Raji (cell line): ENCODE measurements around the gene SNX3.

Experiments
- POLR2A ChIP-seq: IDR thresholded peaks from 2 replicates; pipeline ENCODE4 v1.6.1; 2011; ENCODE audit warnings: low read depth, low read length, control low read depth; ENCODE audit not compliant: insufficient read depth

SNX3 gene

DNA sequence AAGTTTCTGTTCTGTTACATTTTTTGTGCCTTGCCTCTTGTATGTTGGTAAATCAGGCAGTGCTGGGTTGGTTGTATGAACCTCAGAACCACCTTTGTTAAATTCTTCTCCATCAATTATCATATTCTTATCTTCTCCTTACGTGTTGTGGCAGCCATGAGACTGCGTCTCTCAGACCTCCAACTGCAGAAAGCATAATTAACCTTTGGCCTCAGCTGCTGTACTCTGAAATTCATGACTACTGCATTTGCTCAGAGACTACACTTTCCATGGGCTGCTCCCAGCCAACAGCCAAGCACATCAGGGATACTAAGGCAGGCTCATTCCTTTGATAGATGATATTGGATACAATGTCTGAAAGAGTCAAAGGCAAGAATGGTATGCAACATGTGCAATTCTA, 15.1 kb upstream of the SNX3 start:
- no peak for TF ChIP-seq POLR2A

DNA sequence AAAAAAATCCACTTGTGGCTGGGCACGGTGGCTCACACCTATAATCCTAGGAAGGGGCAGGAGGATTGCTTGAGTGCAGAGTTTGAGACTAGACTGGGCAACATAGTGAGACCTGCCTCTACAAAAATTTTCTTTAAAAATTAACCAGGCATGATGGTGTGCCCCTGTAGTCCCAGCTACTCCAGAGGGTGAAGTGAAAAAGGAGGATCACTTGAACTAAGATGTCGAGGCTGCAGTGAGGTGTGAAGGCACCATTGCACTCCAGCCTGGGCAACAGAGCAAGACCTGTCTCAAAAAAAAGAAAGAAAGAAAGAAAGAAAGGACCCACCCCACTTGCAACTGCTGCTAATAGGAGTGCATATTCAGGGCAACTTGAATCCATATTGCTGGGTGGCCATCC, 13.7 kb upstream of the SNX3 start:
- TF ChIP-seq POLR2A, result no peak

DNA sequence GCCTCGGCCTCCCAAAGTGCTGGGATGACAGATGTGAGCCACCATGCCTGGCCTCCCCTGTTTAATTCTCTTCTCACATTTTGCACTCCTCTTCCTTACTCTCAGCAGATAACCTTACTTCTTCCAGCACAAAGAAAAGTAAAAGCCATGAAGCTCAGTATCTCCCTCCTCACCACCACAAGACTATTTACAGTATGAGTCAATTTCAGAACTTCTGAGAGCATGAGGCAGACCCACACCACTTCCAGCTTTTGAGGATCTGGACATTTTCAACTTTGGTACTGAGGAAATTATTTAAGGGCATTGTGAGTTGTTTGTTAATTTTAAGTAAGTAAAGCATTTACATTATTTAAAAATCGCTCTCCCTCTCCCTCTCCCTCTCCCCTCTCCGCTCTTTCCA, 8.0 kb upstream of the SNX3 start:
- TF ChIP-seq POLR2A, result no peak

DNA sequence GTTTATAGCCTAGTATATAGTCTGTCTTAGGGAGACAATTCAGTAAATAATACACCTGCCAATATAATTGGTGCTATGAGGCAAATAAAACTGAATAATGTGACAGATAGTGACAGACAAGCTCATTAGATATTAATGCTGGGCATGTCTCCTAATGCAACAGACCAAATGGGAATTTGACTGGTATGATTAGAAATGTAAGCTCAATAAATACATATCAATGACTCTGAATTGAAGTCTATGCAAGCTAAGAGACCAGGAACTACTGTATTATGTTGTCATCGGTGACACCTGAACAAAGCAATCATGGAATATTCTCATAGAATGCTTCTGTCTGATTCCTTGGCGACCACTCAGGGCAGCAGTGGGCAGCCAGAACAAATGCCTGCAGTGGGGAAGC, 2.5 kb upstream of the SNX3 start:
- TF ChIP-seq POLR2A, result no peak

DNA sequence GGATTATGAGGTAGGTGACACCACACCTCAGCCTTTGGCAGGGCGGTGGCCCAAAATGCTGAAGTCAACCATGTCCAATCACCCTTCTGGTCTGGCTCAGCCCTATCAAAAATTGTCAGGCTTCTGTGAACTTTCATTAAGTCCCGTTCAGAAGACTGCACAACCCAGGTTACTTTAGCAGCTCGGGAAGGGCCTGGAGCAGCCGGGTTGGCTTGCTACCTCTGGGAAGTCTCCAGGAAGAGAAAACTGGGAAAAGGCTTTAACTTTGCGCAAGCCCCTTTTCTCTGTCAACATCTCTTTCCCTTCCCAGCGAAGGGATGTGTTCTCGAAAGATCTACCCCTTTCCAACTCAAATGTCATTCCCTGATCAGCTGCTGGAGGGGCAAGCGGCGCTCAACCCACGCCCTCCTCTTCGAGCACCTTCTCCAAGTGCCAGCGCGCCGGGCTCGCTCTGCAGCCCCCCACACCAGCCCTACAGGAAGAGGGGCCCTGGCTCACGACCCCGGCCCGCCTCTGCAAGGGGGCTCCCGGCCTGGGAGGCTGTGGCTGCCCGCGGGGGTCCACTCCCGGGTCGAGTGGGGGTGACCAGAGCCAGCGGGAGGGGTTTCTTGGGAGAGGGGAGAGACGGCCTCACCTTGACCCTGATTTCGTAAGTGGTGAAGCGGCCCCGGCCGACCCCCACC, 573 bp downstream of the SNX3 start:
- no peak for TF ChIP-seq POLR2A

DNA sequence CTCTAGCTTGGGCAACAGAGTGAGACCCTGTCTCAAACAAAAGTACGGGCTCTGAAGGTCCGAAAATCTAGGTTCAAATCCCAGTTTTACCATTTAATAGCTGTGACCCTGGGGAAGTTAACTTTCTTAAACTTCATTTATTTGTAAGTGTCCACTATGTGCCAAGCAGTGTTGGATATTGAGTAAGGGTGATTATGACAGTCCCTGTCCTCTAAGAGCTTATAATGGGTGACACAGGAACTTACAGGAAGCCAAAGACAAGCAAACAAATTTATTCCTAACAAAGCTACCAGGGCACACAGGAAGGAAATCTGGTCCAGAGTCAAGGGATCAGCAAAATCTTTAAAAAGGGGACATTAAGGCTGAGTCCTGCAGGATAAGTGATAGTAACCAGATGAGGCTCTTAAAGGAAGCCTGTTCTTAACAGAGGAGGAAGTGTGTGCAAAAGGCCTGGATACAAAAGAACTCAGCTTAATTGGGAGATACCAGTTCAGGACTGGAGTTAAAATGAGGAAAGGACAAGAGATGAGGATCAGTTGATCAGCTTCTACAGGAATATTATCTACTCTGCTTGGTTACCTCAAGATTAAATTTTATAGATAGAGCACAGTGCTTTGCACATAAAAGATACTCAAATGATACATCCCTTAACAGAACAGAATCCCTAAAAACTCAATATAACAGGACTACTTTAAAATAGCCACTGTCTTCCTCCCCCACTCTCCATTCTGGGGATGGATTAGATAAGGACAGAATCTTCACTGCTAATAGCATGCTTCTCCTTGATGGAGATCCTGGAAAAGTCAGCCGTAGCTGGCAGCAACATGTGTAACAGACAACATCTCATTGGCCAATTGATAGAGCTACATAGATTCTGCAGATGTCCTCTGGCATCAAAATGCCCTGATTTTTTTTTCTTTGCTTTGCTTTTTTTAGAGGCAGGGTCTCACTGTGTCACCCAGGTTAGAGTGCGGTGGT, 6.1 kb downstream of the SNX3 start:
- no peak for TF ChIP-seq POLR2A

DNA sequence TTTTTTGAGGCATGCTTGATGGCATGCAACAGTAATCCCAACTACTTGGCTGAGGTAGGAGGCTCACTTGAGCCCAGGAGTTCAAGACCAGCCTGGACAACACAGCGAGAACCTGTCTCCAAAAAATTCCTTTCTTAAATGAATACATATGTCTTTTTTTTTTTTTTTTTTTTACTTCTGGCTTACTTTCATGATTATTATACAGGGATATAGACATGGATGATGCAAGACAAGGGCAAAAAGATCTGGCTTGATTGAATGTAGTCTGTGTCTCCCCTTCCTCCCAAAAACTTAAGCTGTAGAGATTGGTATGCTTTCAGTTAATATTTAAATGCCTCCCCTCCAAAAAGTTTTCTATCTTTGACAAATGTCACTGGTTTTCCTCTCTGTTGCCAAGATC, 7.6 kb downstream of the SNX3 start:
- TF ChIP-seq POLR2A, result no peak

DNA sequence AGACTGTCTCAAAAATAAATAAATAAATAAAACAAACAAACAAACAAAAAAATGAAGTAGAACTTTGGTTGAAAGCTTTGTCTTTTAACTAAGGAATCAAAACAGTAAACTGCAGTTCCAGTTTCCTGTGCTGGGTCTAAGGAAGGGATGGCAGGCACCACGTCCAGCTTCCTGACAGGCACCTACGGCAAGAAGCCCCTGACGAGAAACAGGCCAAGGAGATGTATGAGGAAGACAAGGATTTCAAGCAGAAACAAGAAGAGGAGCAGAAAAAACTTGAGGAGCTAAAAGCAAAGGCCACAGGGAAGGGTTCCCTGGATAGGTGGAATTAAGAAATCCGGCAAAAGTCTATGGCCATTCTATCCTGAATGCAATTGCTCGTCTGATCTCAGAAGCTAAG, 8.8 kb downstream of the SNX3 start:
- TF ChIP-seq POLR2A, result no peak

DNA sequence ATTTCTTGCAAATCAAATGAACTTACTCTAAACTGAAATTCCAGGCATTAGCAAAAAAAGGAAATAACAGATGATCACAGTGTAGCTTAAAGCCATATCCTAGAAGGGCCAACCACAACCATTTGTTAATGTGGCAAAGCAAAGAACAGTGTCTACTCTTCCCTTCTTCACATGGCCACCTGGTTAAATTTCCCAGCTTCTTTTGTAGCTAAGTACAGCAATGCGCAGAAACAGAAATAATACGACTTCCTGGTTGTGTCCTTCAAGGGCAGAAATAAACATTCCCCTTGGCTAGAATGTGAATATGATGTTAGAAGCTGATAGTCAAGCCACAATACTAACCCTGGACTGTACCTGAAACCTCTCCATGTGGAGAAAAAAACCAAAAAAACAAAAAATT, 9.6 kb downstream of the SNX3 start:
- no peak for TF ChIP-seq POLR2A

DNA sequence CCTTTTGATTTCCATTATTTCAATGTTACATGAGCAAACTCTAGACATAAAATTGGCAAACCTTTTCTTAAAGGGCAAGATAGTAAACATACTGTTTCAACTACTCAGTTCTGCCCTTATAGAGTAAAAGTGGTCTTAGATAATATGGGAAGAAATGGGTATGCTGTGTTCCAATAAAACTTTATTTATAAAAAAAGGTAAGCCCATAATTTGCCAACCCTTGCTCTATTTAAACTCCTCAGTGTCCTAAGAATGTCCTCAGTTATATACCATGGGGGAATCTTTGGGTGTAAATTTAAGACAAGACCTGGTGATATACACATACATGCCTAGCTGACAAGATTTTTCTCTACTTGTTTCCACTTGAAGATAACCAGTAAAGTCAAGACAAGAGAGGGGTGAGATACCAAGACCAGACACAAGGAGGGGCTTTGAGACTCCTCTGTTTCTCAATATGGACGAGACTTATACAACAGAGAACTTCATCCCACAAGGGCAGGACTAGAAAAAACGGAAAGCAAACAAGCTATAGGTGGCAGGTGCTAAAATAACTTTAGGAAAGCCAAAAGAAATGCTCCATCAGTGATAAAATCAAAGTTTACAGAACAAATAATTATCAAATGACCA, 10.5 kb downstream of the SNX3 start:
- TF ChIP-seq POLR2A, result no peak

DNA sequence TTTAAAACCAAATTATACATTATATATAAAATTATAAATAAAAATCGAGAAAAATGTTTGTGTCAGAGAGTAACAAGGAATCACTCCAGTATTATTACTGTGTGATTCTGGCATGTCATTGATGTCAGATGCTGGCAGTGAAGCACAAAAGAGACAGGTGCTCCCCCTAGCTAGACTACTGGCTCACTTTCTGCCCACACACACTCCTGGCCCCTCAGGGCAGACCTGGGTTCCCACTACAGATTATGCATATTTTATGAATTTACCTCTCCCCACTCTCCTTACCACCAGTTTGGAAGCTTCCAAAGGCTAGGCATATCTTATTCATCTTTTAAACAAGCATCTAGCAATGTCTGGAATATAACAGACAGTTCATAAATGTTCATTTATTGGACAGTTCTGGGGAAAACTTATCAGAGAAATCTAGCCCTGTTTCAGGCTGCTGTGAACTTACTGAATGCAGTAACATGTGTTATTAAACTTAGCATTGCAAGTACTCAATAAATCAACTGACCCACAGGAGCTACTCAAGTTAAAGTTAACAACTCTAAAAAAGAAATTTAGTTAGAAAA, 12.8 kb downstream of the SNX3 start:
- TF ChIP-seq POLR2A, result no peak

DNA sequence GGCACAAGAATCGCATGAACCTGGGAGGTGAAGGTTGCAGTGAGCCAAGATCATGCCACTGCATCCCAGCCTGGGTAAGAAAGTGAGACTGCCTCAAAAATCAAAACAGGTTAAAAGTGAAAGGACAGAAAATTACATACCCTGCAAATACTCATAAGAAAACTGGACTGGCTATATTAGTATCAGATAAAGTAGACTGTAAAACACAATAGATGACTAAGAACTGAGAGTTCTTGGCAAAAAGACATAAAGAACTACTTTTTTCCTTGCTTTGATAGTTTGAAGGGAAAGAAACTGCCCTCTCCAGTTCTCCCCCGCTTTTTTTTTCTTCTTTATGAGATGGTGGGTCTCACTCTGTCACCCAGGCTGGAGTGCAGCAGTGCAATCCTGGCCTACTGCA, 17.0 kb downstream of the SNX3 start:
- TF ChIP-seq POLR2A, result no peak

DNA sequence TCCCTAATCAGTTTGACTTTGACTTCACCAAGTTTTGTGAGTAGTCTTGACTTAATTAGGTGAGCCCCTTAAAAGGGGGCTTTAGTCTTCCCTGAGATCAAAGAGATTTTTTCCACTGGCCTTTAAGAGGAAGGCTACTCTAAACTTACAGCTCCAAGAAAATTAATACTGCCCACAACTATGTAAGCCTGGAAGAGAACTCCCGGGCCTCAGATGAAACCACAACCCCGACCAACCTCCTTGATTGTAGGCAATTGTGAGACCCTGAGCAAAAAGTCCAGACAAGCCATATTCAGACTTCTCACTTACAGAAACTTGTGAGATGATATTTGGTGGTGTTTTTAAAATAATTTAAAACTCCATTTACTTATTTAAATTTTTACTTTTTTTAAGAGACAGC, 18.1 kb downstream of the SNX3 start:
- no peak for TF ChIP-seq POLR2A

DNA sequence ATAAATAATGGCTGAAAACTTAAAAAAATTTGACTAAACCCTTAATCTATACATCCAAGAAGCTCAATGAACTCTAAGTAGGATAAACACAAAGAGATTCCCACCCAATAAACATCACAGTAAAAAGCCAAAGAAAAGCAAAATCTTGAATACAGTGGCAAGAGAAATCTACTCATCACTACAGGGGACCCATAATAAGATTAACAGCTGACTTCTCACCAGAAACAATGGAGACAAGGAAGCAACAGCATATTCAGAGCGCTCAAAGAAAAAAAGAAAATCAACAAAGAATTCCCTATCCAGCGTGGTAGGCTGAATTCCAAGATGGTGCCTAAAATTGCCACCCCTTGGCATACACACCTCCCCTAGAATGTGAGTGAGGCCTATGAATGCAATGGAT, 18.6 kb downstream of the SNX3 start:
- no peak for TF ChIP-seq POLR2A

DNA sequence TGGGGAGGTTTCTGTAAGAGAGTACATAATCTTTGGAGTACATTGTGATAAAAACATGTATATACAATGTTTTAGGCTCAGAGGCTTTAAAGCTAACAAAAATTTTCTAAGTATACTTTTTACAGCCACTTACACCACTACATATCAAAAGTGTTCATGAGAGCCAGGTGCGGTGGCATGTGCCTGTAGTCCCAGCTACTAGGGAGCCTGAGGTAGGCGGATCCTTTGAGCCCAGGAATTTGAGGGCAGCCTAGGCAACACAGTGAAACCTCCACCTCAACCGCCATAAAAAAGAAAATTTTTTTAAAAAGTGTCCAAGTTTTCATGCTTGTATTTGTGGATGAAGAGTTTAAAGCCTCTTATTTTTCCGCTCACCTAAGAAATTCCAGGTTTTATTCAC, 22.5 kb downstream of the SNX3 start:
- no peak for TF ChIP-seq POLR2A
